GM10248 (cell line): Measurements from ENCODE around the gene SVIL.

Experiments used
- CTCF ChIA-PET: fragments of 300-600 bp; sonication (Branson Sonifier 250); formaldehyde crosslinking; extraction: SDS; loops from one replicate; lab custom pipeline; 2021; ENCODE audit warnings: antibody characterized with exemption; lab: Yijun Ruan, JAX
- POLR2A ChIA-PET: fragments of 350-650 bp; sonication (Branson Sonifier 250); formaldehyde crosslinking; extraction: SDS; loops from one replicate; lab custom pipeline; 2020; ENCODE audit warnings: antibody characterized with exemption; lab: Yijun Ruan, JAX
- DNase-seq: peaks from one replicate; pipeline ENCODE4 v3.0.0; 2012; ENCODE audit errors: extremely low spot score
- CTCF ChIP-seq: IDR thresholded peaks from 2 replicates; pipeline ENCODE4 v1.5.1; 2012; ENCODE audit warnings: mild to moderate bottlenecking, low read depth; ENCODE audit errors: extremely low read depth, missing control alignments, control extremely low read depth

Gene SVIL

DNA sequence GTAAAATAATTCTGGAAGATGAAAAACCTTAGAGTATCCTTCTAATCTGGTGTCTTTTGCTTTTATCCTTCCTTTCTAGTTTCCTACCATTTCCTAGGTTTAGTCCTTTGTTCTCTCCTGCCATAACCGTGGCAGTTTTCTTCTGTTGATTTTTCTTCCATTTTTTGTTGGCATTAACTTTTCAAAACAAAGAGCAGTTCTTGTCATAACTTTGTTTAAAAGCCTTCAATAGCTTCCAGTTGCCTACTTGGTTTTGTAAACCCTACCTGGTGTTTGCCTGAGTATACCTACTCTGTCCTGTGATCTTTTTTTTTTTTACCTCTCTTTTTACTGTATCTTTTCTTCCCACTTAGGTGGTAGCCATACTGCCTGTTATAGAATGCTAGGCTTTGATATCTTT lies 220.3 kb downstream of the SVIL start:
- ChIA-PET POLR2A (no interaction called here), CTCF (interaction anchor here (1.0 kb wide), 1 partner anchor 31 kb away, joined by 3 read pairs; no protein-coding TSS in a partner anchor)
- no peak for TF ChIP-seq CTCF
- DNase-seq: no peak

DNA sequence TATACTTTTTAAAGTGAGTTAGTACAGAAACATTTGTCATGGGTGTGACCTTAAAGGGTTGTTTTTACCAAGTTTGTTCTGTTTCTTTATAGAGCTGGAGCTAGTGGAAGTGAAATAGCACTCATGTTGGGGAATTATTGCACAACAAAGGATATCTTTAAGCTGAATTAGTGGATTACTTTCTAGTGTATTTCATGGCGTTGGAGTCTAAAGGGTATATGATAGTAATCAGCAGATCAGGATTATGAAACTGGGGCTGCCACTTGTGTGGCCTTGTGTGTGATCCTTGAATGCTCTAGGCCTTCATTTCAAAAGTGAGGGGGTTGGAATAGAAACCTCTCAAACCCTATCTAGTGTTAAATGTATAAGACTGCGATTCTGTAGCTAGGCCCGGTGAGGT lies 222.3 kb downstream of the SVIL start:
- no peak for TF ChIP-seq CTCF
- ChIA-PET POLR2A (no interaction called here), CTCF (interaction anchor here (1.1 to 7.1 kb wide), 4 partner anchors 9 to 35 kb away, joined by 3 to 35 read pairs (median 4); no protein-coding TSS in a partner anchor)
- no peak for DNase-seq

DNA sequence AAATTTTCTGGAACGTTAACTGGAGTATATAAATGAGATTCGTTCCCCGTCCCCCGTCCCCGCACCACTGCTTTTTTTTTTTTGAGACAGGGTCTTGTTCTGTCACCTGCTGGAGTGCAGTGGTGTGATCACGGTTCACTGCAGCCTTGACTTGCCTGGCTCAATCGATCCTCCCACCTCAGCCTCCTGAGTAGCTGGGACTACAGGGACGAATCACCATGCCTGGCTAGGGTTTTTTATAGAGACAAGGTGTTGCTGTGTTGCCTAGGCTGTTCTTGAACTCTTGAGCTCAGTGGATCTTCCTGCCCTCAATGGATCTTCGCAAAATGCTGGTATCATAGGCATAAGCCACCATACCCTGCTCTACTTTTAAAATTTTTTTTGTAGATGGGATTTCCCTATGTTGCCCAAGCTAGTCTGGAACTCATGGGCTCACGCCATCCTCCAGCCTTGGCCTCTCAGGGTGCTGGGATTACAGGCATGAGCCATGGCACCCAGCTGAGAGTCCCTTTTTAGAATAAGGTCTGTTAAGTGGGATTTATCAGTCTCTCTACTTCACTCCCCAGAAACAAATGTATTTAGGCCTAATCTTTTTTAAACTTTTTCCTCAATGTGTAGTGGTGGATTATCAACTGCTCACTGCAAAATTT lies 223.0 kb downstream of the SVIL start:
- ChIA-PET POLR2A (no interaction called here), CTCF (interaction anchor here (1.1 to 7.1 kb wide), 5 partner anchors 8 to 34 kb away, joined by 3 to 35 read pairs (median 4); no protein-coding TSS in a partner anchor)
- no peak for TF ChIP-seq CTCF
- no peak for DNase-seq

GRCh38 chr10:29409241-29410054 lies 225.3 kb downstream of the SVIL start:
- no peak for TF ChIP-seq CTCF
- POLR2A ChIA-PET: no interaction called here
- CTCF ChIA-PET: interaction anchor here (1.2 to 7.1 kb wide), 3 partner anchors 11 to 16 kb away, joined by 3 to 35 read pairs (median 14); no protein-coding TSS in a partner anchor
- peak; percentile 67 for DNase-seq

- ChIA-PET CTCF (interaction anchor here (1.2 to 7.1 kb wide), 3 partner anchors 11 to 15 kb away, joined by 3 to 35 read pairs (median 14); no protein-coding TSS in a partner anchor), POLR2A (no interaction called here)
- TF ChIP-seq CTCF: no peak
- DNase-seq: no peak
These were observed 225.9 kb downstream of the SVIL start for GRCh38 chr10:29408847-29409240.
